Astrocyte (in vitro differentiated cells and primary cell): Measurements from ENCODE around the gene DGKB.

Experiments
- EZH2 ChIP-seq: IDR thresholded peaks from 2 replicates; pipeline ENCODE4 v1.6.1; 2012; ENCODE audit warnings: mild to moderate bottlenecking, low read length, inconsistent platforms; ENCODE audit not compliant: insufficient read depth
- TF ChIP-seq, protein P1 (sequence below): IDR thresholded peaks from 2 replicates; pipeline ENCODE4 v1.5.1; 2011; ENCODE audit warnings: low read depth, mild to moderate bottlenecking, inconsistent platforms, low read length, moderate library complexity; ENCODE audit not compliant: insufficient read depth

DNA sequence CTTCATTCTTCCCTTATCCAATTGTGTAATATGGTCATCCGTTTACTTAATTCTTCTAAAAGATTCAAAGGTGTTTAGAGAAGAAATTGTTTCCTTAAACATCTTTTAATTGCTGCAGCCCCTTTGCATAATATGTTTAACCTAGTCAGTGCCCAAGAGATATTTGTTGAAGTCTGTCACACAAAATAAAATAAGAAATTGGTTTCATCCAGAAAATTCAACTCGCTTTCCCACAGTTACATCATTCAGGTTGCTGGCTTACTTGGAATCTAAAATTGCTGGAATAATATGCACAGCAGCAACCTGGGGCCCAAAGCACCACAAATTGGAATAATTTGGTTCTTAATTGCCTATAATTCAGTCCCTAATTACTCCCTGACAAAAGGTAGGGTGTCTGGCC lies 758.0 kb downstream of the DGKB start:
- TF ChIP-seq, protein P1, sequence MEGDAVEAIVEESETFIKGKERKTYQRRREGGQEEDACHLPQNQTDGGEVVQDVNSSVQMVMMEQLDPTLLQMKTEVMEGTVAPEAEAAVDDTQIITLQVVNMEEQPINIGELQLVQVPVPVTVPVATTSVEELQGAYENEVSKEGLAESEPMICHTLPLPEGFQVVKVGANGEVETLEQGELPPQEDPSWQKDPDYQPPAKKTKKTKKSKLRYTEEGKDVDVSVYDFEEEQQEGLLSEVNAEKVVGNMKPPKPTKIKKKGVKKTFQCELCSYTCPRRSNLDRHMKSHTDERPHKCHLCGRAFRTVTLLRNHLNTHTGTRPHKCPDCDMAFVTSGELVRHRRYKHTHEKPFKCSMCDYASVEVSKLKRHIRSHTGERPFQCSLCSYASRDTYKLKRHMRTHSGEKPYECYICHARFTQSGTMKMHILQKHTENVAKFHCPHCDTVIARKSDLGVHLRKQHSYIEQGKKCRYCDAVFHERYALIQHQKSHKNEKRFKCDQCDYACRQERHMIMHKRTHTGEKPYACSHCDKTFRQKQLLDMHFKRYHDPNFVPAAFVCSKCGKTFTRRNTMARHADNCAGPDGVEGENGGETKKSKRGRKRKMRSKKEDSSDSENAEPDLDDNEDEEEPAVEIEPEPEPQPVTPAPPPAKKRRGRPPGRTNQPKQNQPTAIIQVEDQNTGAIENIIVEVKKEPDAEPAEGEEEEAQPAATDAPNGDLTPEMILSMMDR, result no peak
- no peak for TF ChIP-seq EZH2
